Prostate gland (tissue), 2 donors: ENCODE data around the gene TTC23.

ENCODE experiments used
- POLR2A ChIP-seq: fragments of 450-650 bp; IDR thresholded peaks from one replicate; pipeline ENCODE4 v1.6.1; 2016; ENCODE audit warnings: antibody characterized with exemption, mild to moderate bottlenecking
- TF ChIP-seq, protein P1 (sequence below), 4 experiments: fragments of 200-600 bp in 2 of 4; fragments of 450-650 bp in 2 of 4; sonication (generic) in 2 of 4; IDR thresholded peaks; 1 replicate in 3 of 4; 2 replicates in 1 of 4; pipeline ENCODE4 v1.5.1; 2016 to 2019; ENCODE audit warnings: antibody characterized with exemption in 4 of 4, mild to moderate bottlenecking in 2 of 4, moderate library complexity in 2 of 4

- TF ChIP-seq, protein P1, sequence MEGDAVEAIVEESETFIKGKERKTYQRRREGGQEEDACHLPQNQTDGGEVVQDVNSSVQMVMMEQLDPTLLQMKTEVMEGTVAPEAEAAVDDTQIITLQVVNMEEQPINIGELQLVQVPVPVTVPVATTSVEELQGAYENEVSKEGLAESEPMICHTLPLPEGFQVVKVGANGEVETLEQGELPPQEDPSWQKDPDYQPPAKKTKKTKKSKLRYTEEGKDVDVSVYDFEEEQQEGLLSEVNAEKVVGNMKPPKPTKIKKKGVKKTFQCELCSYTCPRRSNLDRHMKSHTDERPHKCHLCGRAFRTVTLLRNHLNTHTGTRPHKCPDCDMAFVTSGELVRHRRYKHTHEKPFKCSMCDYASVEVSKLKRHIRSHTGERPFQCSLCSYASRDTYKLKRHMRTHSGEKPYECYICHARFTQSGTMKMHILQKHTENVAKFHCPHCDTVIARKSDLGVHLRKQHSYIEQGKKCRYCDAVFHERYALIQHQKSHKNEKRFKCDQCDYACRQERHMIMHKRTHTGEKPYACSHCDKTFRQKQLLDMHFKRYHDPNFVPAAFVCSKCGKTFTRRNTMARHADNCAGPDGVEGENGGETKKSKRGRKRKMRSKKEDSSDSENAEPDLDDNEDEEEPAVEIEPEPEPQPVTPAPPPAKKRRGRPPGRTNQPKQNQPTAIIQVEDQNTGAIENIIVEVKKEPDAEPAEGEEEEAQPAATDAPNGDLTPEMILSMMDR (IDR thresholded peaks at IDR 0.05) = no peak
- TF ChIP-seq POLR2A = no peak
These were observed 117.8 kb downstream of the TTC23 start for GRCh38 chr15:99131441-99132023.
